ENCODE measurements around the gene KCNQ5.

DNA sequence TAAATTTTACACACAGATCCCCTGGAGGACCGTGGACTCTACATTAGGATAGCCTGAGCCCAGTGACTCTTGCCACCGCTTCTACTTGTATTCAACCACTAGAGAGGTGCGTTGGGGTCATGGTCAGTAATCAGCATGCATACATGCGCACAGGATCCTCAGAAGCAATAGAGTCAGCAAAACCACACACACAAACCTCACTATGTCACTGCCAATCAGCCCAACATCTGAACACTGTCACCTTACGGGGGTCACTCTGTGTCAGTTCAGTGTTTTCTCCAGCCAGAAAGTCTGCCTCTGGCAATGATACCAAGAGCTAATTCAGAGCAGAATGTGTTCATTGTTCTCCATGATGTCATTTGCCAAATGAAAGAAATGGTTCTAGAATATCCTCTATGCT lies 378.1 kb downstream of the KCNQ5 start:
- TF ChIP-seq, protein P1, sequence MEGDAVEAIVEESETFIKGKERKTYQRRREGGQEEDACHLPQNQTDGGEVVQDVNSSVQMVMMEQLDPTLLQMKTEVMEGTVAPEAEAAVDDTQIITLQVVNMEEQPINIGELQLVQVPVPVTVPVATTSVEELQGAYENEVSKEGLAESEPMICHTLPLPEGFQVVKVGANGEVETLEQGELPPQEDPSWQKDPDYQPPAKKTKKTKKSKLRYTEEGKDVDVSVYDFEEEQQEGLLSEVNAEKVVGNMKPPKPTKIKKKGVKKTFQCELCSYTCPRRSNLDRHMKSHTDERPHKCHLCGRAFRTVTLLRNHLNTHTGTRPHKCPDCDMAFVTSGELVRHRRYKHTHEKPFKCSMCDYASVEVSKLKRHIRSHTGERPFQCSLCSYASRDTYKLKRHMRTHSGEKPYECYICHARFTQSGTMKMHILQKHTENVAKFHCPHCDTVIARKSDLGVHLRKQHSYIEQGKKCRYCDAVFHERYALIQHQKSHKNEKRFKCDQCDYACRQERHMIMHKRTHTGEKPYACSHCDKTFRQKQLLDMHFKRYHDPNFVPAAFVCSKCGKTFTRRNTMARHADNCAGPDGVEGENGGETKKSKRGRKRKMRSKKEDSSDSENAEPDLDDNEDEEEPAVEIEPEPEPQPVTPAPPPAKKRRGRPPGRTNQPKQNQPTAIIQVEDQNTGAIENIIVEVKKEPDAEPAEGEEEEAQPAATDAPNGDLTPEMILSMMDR (conservative IDR thresholded peaks at IDR 0.05; ENCODE audit: low read depth, low read length) = no peak
- no peak for TF ChIP-seq EZH2 (IDR thresholded peaks at IDR 0.05; ENCODE audit: borderline replicate concordance, low read depth, low read length, poor library complexity, severe bottlenecking)
